Small intestine (tissue), 7 donors: ENCODE measurements around the gene LDLRAD3. TPM values are rescaled to one million over a fixed set of nuclear protein-coding genes. Genes with fewer than 3 reads are reported as not detected.

ENCODE experiments used
- DNase-seq, 2 donors: peaks; one replicate each; pipeline versions ENCODE4 v3.0.0 to v3.0.0-alpha.2; 2013
- FAIRE-seq: peaks from 2 replicates; lab custom pipeline; 2012; peaks lifted over from hg19 to GRCh38; lab: Jason Lieb, UNC
- H3K27ac ChIP-seq, 3 donors: one replicate each; pipeline ENCODE4 v1.5.1; 2013; ENCODE audit warnings: low read length in 2 of 3, mild to moderate bottlenecking in 2 of 3, control low read depth in 1 of 3, inconsistent platforms in 1 of 3, low read depth in 1 of 3, moderate library complexity in 1 of 3
- H3K27me3 ChIP-seq, 3 donors: one replicate each; pipeline ENCODE4 v1.6.1; 2013; ENCODE audit warnings: low read length in 3 of 3, inconsistent platforms in 1 of 3; ENCODE audit not compliant: control insufficient read depth in 3 of 3, insufficient read depth in 3 of 3
- H3K36me3 ChIP-seq, 3 donors: one replicate each; pipeline ENCODE4 v1.6.1; 2013; ENCODE audit warnings: low read length in 3 of 3, inconsistent platforms in 1 of 3, low read depth in 1 of 3, mild to moderate bottlenecking in 1 of 3, moderate library complexity in 1 of 3; ENCODE audit not compliant: control insufficient read depth in 3 of 3, insufficient read depth in 2 of 3
- H3K4me1 ChIP-seq, 3 donors: one replicate each; pipeline ENCODE4 v1.6.1; 2013; ENCODE audit warnings: low read length in 2 of 3, inconsistent platforms in 1 of 3, low read depth in 1 of 3, mild to moderate bottlenecking in 1 of 3, moderate library complexity in 1 of 3; ENCODE audit not compliant: control insufficient read depth in 3 of 3, insufficient read depth in 2 of 3
- H3K4me3 ChIP-seq, 3 donors: one replicate each; pipeline ENCODE4 v1.5.1; 2013; ENCODE audit warnings: low read length in 3 of 3, control low read depth in 1 of 3, inconsistent platforms in 1 of 3, low read depth in 1 of 3, mild to moderate bottlenecking in 1 of 3, moderate library complexity in 1 of 3
- H3K9me3 ChIP-seq, 2 donors: one replicate each; pipeline ENCODE4 v1.6.1; 2013; ENCODE audit warnings: low read depth in 1 of 2, low read length in 1 of 2; ENCODE audit not compliant: control insufficient read depth in 2 of 2, insufficient read depth in 1 of 2
- WGBS, 3 donors: extraction: QIAGEN DNeasy Blood & Tissue Kit; methylation state at CpG; one replicate each; pipeline ENCODE4 v1.1.7; 2013; 5-methylcytosine and 5-hydroxymethylcytosine counted together
- polyA plus RNA-seq, 4 donors: library from polyadenylated mRNA; stranded (reverse) in 3 of 4; unstranded in 1 of 4; fragments of 200-250 nt in 3 of 4; fragments of 120-200 nt in 1 of 4; gene quantifications; one replicate each; pipeline versions ENCODE4 v1.2.1 to v1.2.3, GENCODE V29; 2013
- donor health status: healthy with polysubstance abuse.
- donor health status: control.
- donor health status: control.
- donor health status: Bipolar disorder and iron deficiency.
- donor health status: healthy.

The LDLRAD3 gene
- polyA plus RNA-seq, 4 donors: 0.22 to 6.9 (median 3.5) TPM

DNA sequence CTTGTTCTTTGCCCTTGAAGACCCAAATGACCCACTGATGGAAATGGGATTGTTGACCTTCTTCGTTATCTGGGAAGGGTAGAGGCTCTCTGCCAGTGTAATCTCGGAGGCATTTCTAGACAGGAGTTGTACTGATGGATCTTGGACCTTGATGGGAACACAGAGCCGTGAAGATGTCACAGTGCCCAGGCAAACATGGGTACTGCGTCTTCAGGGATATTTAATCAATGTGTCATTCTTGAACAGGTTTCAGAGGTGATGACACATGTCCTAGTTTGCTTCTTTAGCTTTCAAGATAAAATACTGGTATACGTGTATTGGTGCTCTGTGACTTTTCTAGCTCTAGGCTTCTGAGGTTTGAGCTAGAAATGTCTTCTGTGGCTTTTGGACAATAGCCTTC is 6.2 kb downstream of the LDLRAD3 start:
- Histone ChIP-seq H3K9me3 (no peaks in the 10 kb centered on the region), H3K36me3 (no peaks in the 10 kb centered on the region), H3K27ac (no peak overlapping the region), H3K27me3 (no peaks in the 10 kb centered on the region), H3K4me3 (no peak overlapping the region), H3K4me1 (peaks cover 0 to 3% (median 0%) of the 10 kb centered on the region in 3 donors)
- WGBS, 3 donors: 68 to 84% (median 77%) methylated on average over 5 of the region's 5 CpGs
- FAIRE-seq (no peak), DNase-seq (no peak)

DNA sequence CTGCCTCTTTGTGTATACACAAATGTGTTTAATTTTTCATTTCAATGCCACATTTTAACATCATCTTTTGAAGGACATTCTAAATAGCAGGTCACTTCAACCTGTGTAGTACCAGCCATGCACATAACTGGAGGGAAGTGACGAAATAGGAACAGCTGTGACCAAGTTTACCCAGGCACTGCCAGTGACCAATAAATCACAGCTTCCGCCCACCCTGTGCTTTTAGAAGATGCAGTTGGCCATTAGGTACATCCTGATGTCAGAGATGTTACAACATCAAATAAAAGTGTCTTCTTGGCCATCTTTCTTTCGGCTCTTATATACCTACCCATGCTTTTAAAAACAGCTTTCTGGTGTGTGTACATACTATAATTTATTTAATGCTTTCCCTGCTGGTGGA is 7.8 kb downstream of the LDLRAD3 start:
- H3K27ac ChIP-seq: no peak overlapping the region
- FAIRE-seq: no peak

DNA sequence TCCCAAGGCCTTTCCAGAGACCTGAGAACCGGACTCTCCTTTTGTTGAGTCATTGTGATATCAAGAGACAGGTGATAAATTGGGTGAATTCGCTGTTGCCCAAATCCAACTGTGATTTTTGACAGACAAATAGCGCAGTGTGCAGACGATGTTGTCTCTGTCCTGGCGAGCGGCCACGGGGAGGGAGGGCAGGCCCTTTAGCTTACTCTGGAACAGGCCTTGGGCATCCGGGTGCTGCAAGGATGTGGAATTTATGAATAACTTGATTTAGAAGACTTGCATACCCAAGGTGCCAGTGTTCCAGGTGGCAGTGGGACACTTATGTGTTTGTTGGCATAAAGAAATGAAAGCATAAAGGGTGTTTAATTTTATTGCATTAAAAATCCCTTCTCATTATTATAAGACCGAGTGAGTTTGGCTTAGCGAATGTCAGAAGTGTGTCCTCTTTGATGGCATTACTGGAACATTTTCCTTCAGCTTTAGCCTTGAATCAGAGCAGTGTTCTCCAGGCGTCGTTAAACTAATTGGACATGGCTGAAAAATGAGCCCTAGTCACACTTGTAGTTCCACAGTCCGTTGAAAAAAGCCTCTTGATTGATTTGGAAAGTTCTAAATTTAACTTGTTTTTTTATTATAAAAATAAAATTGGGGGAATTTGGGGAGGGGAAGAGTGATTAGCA is 9.4 kb downstream of the LDLRAD3 start:
- no peak overlapping the region for H3K4me3 ChIP-seq
- no peaks in the 10 kb centered on the region for H3K4me1 ChIP-seq
- H3K27ac ChIP-seq: no peak overlapping the region
- H3K9me3 ChIP-seq: no peaks in the 10 kb centered on the region
- FAIRE-seq: no peak
- no peaks in the 10 kb centered on the region for H3K36me3 ChIP-seq
- 77 to 88% (median 78%) methylated on average over 13 of the region's 13 CpGs for WGBS, 3 donors
- DNase-seq: no peak
- H3K27me3 ChIP-seq: no peaks in the 10 kb centered on the region

More for the DNA sequence above, 7.8 kb downstream of the LDLRAD3 start:
- Histone ChIP-seq H3K36me3 (no peaks in the 10 kb centered on the region), H3K27me3 (no peaks in the 10 kb centered on the region), H3K4me3 (no peak overlapping the region), H3K9me3 (no peaks in the 10 kb centered on the region), H3K4me1 (peaks cover 0 to 2% (median 0%) of the 10 kb centered on the region in 3 donors)
- DNase-seq: no peak
- WGBS, 3 donors: 81 to 90% (median 87%) methylated on average over 3 of the region's 3 CpGs

DNA sequence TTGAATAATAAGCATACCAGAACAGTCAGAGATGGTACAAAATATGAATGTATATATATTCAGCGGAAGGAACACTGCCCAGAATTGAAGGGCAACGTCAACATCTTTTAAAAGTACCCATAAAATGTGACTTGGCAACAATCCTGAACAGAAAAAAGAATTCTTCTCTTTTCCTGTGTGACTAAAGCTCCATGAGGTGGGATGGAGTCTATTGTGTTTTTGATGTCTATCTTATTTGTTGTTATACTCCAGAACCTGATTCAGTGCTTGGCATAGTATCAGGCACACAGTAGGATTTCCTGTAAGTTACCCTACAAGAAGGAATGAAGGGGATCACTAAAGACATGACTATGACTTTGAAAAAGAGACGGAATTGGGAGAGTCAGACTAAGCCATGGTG is 10.3 kb downstream of the LDLRAD3 start:
- no peak for DNase-seq
- Histone ChIP-seq H3K27me3 (no peaks in the 10 kb centered on the region), H3K4me3 (no peak overlapping the region), H3K4me1 (no peaks in the 10 kb centered on the region), H3K36me3 (no peaks in the 10 kb centered on the region), H3K27ac (no peak overlapping the region), H3K9me3 (no peaks in the 10 kb centered on the region)
- no peak for FAIRE-seq
- WGBS, 3 donors: 77 to 86% (median 81%) methylated on average over 3 of the region's 3 CpGs

DNA sequence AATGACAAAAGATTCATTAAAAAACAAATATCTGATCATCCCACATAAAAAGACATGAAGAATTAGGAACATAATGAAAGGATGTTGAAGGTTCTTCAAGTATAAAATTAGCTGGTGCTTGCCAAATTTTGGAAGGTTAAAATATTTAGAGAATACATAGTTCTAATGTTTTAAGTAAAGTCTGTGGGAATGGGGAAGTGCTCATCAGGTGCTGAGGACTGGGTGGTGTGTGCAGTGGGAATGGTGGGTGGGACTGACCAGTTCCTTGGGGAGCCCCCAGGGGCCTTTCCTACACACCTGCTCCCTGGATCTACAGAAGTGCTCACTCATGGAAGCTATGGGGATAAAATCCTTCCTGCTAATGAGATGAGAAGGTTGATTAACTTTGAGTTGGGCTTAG is 11.8 kb downstream of the LDLRAD3 start:
- Histone ChIP-seq H3K36me3 (no peaks in the 10 kb centered on the region), H3K27me3 (no peaks in the 10 kb centered on the region), H3K9me3 (no peaks in the 10 kb centered on the region), H3K4me1 (no peaks in the 10 kb centered on the region), H3K4me3 (no peak overlapping the region), H3K27ac (no peak overlapping the region)
- no peak for DNase-seq
- no peak for FAIRE-seq

DNA sequence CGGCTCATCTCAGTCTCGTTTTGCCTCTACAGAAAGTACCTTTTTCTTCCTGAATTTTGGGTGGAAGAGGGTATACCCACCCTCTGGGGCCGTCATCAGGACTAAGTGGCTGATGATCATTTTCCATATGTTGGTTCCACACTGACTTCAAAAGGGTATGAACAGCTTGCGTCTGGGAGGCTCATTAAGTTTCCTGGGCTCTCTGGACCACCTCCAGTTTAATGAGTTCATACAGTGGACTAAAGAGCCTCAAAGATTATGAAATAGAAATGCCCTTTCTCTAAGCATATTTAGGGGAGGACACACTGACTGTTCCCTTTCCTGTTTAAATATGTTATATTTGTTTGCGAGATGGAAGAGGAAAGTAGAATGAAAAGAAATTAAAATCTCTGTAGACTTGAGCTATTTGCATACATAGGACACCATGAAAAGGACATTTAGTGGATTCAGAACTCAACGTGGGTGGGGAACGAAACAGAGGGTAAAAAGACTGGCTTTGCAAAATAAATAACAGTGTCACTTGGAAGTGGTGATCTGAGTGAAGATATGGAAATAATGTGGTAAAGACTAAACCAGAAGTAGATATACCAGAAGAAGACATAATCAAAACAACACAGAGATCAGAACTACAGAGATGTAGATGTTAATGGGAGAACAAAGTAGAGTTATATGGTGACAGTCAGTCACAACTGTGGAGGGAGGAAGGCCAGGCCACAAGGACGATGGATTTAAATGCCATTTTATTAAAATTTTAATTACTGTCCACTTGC is 18.7 kb downstream of the LDLRAD3 start:
- FAIRE-seq (no peak), DNase-seq (no peak)
- no peaks in the 10 kb centered on the region for H3K4me1 ChIP-seq
- H3K36me3 ChIP-seq: no peaks in the 10 kb centered on the region
- H3K4me3 ChIP-seq: no peak overlapping the region
- no peaks in the 10 kb centered on the region for H3K9me3 ChIP-seq
- no peak overlapping the region for H3K27ac ChIP-seq
- no peaks in the 10 kb centered on the region for H3K27me3 ChIP-seq
- WGBS, 3 donors: 75 to 87% (median 78%) methylated on average over 8 of the region's 8 CpGs

DNA sequence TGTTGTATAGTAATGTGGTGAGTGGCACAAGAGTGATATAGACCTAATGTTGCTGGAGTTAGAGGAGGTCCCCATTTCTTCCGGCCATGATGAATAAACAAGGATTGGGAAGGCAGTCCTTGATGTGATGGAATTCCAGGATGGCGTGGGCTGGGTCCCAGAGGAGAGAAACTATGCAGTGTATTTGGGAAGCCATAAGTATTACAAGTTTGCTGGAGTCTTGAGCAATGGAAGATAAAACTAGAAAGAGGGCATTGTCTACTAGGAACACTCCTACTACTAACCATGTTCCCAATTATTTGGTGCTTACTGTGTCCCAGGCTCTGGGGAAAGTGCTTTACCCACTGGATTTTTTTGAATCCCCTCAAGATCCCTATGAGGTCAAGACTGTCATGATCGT is 20.0 kb downstream of the LDLRAD3 start:
- Histone ChIP-seq H3K27me3 (no peaks in the 10 kb centered on the region), H3K4me1 (peaks cover 0 to 4% (median 0%) of the 10 kb centered on the region in 3 donors), H3K4me3 (no peak overlapping the region), H3K36me3 (no peaks in the 10 kb centered on the region), H3K27ac (no peak overlapping the region), H3K9me3 (no peaks in the 10 kb centered on the region)
- no peak for FAIRE-seq
- WGBS, 3 donors: 85 to 96% (median 86%) methylated on average over 3 of the region's 3 CpGs
- DNase-seq: no peak

DNA sequence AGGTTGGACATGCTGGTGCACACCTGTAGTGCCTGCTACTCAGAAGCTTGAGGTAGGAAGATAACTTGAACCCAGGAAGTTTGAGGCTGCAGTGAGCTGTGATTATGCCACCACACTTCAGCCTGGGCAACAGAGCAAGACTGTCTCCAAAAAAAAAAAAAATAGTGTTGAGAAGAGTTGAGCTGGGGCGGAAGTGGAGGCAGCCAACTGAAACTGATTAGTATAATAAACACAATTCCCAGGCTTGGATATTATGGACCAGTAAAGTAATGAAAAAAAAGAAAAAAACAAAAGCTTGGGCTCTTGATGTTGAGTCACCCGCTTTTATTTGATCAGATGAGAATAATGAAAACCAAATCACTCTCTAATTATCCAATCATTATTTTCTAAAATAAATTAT is 21.0 kb downstream of the LDLRAD3 start:
- no peak overlapping the region for H3K27ac ChIP-seq
- no peaks in the 10 kb centered on the region for H3K9me3 ChIP-seq
- 64 to 95% (median 91%) methylated on average over 2 of the region's 2 CpGs for WGBS, 3 donors
- FAIRE-seq (no peak), DNase-seq (no peak)
- H3K36me3 ChIP-seq: no peaks in the 10 kb centered on the region
- H3K27me3 ChIP-seq: no peaks in the 10 kb centered on the region
- H3K4me3 ChIP-seq: no peak overlapping the region
- H3K4me1 ChIP-seq: peaks cover 0 to 8% (median 7%) of the 10 kb centered on the region in 3 donors
